Testis (tissue), 2 donors: ENCODE data around the gene ST6GALNAC6.

ENCODE experiments used
- CTCF ChIP-seq, 3 experiments: fragments of 450-650 bp in 2 of 3; fragments of 200-600 bp in 1 of 3; sonication (generic) in 1 of 3; IDR thresholded peaks; one replicate each; pipeline ENCODE4 v1.5.1; 2016 to 2019; ENCODE audit warnings: antibody characterized with exemption in 3 of 3, mild to moderate bottlenecking in 2 of 3, moderate library complexity in 1 of 3
- POLR2A ChIP-seq: fragments of 450-650 bp; IDR thresholded peaks from one replicate; pipeline ENCODE4 v1.6.1; 2017; ENCODE audit warnings: antibody characterized with exemption, mild to moderate bottlenecking, moderate library complexity

GRCh38 chr9:127943011-127943662 lies 43.7 kb upstream of the ST6GALNAC6 start:
- TF ChIP-seq CTCF (IDR thresholded peaks at IDR 0.05) (no peak), POLR2A (no peak)
